Stimulated activated naive CD8-positive, alpha-beta T cell treated with anti-CD3 and anti-CD28 coated beads, Interleukin-15, amount 100 ng/mL, for 72 hours (primary cell): ENCODE data around the gene EIF2S2.

ENCODE experiments used
- ATAC-seq: fragments of 150-1000 bp; cut with Tn5 transposase; 2 replicates; pipeline ENCODE4 v1.10.0; 2021; ENCODE audit warnings: mild to moderate bottlenecking, moderate library complexity
- DNase-seq, 2 donors: peaks; one replicate each; pipeline ENCODE4 v3.0.0; 2021 to 2022
- H3K27ac Mint-ChIP-seq, 2 donors: one replicate each; pipeline ENCODE4 v1.8.0; 2022; ENCODE audit warnings: mild to moderate bottlenecking in 2 of 2, mixed read lengths in 2 of 2, moderate library complexity in 2 of 2
- H3K27me3 Mint-ChIP-seq: one replicate; pipeline ENCODE4 v1.8.0; 2022; ENCODE audit warnings: mixed read lengths
- H3K4me1 Mint-ChIP-seq: one replicate; pipeline ENCODE4 v1.8.0; 2022; ENCODE audit warnings: mild to moderate bottlenecking, mixed read lengths
- H3K4me3 Mint-ChIP-seq, 2 donors: one replicate each; pipeline ENCODE4 v1.8.0; 2022; ENCODE audit warnings: mild to moderate bottlenecking in 2 of 2, mixed read lengths in 2 of 2, moderate library complexity in 1 of 2
- H3K9me3 Mint-ChIP-seq, 2 donors: one replicate each; pipeline ENCODE4 v1.8.0; 2022; ENCODE audit warnings: mixed read lengths in 2 of 2

The EIF2S2 gene

DNA sequence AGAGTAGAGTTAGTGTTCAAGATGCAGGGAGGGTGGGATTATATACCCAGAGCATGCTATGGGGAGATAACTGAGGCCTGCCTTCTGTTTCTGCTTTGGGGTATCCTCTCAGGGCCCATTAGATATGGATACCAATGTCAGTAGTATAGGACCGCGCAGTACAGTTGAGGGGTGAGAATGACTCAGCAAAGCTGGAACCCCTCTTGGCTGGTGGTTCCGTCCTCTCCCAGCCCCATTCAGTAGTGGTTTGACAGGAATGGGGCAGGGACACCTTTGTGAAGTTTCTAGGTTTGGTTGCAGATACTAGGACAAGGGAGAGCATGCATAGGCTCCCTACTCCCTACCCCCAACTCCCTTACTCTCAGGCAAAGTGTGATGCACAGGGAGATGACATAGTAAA, 47.8 kb downstream of the EIF2S2 start:
- no peaks in the 10 kb centered on the region for H3K27me3 Mint-ChIP-seq
- H3K27ac Mint-ChIP-seq, result no peak overlapping the region
- DNase-seq (no peak), ATAC-seq (no peak)
- H3K9me3 Mint-ChIP-seq, result no peaks in the 10 kb centered on the region
- H3K4me1 Mint-ChIP-seq, result peaks cover 64% of the 10 kb centered on the region
- no peak overlapping the region for H3K4me3 Mint-ChIP-seq

DNA sequence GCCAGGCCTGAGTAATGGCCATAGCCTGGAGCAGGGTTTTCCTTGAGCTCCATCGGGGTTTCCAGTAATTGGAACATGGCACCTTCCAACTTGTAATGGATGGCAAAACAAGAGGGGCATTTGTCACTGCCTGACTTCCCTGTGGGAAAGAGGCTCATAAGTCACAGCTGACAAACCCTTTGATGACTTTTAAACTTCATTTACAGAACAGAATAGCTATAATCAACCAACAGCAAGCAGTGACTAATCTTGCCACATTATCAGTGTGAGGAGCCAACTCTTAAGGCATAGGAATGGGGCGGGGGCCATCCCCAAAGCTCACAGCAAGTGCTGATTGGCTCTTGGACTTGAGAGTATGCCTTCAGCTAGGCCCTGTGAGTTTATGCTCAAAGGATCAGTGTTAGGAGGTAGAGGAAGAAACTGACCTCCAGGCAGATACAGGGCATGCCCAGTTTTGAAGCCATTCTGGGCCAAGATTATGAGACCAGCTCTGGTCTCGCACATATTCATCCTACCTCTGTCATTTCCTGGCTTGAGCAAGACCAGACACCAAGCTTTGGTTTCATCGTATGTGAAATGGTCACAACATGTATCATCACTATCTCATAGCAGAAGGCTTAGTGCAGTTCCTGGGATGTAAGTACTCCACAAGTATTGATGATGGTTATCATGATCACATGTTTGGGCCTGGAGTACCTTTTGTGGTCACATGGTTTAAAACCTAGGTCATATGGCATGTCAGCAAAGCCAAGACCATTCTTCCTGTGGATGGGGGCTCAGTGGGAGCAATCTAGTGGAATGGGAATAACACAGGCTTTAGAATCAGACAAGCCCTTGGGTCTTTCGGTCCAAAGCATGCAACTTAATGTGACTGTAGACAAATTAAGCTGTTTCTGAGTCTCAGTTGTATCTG, 49.2 kb downstream of the EIF2S2 start:
- H3K4me3 Mint-ChIP-seq, result no peak overlapping the region
- ATAC-seq (peak; percentile 54), DNase-seq (no peak)
- no peaks in the 10 kb centered on the region for H3K9me3 Mint-ChIP-seq
- H3K27me3 Mint-ChIP-seq, result no peaks in the 10 kb centered on the region
- peaks cover 65% of the 10 kb centered on the region for H3K4me1 Mint-ChIP-seq
- H3K27ac Mint-ChIP-seq, result peak overlapping the region in 1 of 2 donors; percentile 27

DNA sequence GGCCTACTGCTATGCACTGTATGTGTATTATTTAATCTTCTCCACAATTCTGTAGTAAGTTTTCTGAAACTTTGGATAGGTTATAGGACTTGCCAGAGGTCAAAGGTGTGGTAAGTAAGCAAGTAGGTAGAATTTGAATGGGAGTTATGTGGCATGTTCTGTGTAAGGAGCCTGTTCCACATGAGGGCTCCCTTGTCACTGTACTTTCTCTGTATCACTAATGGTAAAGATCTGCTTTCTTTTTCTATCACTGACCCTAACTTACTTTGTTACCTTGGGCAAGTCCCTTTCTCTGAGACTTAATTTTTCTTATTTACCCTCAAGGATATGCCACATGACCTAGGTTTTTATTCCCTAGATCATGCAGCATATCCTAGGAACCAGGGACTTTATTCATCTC, 50.3 kb downstream of the EIF2S2 start:
- ATAC-seq (no peak), DNase-seq (no peak)
- Mint-ChIP-seq H3K4me1 (peaks cover 68% of the 10 kb centered on the region), H3K4me3 (no peak overlapping the region), H3K9me3 (no peaks in the 10 kb centered on the region), H3K27ac (peak overlapping the region in 1 of 2 donors; percentile 26), H3K27me3 (no peaks in the 10 kb centered on the region)

DNA sequence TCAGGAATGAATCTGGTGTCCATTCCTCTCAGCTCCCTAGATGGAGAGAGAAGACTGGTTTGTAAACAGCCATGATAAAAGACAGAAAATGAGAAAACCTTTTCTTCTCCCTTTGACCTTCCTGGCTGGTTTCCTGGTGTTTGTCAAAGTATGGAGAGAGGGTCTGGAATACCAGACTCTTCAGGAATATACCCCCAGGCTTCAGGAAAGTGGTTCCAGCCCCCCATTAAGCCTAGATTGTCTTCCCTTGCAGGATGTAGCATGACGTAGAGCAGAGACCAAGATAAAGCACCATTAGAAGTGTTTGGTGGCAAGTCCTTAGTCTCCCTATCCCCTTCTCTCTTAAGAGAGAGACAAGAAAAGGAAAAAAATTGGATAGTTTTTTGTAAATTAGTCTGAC, 51.1 kb downstream of the EIF2S2 start:
- Mint-ChIP-seq H3K4me1 (peaks cover 75% of the 10 kb centered on the region), H3K9me3 (no peaks in the 10 kb centered on the region), H3K27ac (peak overlapping the region in 1 of 2 donors; percentile 55), H3K27me3 (no peaks in the 10 kb centered on the region), H3K4me3 (no peak overlapping the region)
- no peak for DNase-seq
- ATAC-seq, result no peak

DNA sequence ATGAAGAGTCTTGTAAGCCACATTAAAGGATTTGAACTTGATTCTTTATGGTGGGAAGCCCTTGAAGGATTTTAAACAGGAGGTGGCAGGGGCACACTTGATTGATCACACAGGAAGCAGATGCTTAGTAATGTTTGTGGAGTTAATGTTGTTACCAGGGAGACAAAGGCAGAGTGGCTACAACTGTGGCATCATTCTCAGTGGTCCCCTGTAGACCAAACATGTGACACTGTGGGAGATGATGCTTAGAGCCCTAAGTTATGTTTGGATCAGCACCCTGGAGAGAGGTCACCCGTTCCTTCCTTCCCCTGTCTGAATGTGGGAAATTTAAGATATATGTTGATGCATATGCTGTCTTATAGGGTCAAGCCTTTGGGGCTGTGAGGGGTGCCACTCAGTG, 53.2 kb downstream of the EIF2S2 start:
- H3K27ac Mint-ChIP-seq, result no peak overlapping the region
- ATAC-seq (peak; percentile 89), DNase-seq (no peak)
- no peaks in the 10 kb centered on the region for H3K27me3 Mint-ChIP-seq
- no peaks in the 10 kb centered on the region for H3K9me3 Mint-ChIP-seq
- peaks cover 88% of the 10 kb centered on the region for H3K4me1 Mint-ChIP-seq
- H3K4me3 Mint-ChIP-seq, result no peak overlapping the region

DNA sequence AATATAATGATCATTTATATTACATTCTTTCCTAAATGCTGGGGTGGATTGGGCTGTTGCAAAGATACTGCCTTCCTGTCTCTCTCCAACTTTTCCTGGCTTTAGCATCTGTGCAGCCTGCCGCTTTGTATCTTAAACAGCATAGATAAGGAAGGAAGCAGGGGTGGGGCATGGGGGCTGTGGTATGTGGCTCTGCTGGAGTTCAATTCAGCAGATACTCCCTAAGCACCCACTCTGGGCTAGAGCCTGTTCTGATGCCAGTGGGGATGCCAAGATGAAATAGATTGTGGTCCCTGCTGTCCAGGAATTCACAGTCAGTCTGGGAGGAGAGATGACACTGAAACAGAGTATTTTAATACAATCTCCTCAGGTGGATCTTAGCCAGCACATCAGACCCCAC, 56.8 kb downstream of the EIF2S2 start:
- H3K27me3 Mint-ChIP-seq, result no peaks in the 10 kb centered on the region
- H3K27ac Mint-ChIP-seq, result no peak overlapping the region
- DNase-seq (no peak), ATAC-seq (no peak)
- H3K4me3 Mint-ChIP-seq, result no peak overlapping the region
- H3K9me3 Mint-ChIP-seq, result no peaks in the 10 kb centered on the region
- H3K4me1 Mint-ChIP-seq, result peaks cover 76% of the 10 kb centered on the region

DNA sequence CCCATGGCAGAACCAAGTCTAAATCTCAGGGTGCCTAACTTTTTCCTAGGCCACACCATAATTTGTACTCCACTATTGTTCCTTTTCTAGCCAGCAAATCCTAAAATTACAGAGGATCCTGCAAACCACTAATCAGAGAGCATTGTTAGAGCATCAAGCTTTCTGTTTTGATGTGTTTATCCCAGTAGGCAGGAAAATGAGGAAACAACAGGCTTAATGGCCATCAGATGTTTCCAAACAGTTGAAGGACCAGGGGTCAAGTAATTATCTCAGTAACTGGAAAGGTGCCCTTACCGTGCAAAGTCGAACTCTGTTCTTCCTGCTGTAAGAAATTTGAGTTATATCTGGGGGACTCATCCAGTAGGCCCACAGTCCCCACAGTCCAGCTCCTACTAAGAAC, 59.6 kb downstream of the EIF2S2 start:
- ATAC-seq (no peak), DNase-seq (no peak)
- no peak overlapping the region for H3K4me3 Mint-ChIP-seq
- H3K9me3 Mint-ChIP-seq, result no peaks in the 10 kb centered on the region
- H3K4me1 Mint-ChIP-seq, result peaks cover 76% of the 10 kb centered on the region
- H3K27ac Mint-ChIP-seq, result no peak overlapping the region
- H3K27me3 Mint-ChIP-seq, result no peaks in the 10 kb centered on the region

DNA sequence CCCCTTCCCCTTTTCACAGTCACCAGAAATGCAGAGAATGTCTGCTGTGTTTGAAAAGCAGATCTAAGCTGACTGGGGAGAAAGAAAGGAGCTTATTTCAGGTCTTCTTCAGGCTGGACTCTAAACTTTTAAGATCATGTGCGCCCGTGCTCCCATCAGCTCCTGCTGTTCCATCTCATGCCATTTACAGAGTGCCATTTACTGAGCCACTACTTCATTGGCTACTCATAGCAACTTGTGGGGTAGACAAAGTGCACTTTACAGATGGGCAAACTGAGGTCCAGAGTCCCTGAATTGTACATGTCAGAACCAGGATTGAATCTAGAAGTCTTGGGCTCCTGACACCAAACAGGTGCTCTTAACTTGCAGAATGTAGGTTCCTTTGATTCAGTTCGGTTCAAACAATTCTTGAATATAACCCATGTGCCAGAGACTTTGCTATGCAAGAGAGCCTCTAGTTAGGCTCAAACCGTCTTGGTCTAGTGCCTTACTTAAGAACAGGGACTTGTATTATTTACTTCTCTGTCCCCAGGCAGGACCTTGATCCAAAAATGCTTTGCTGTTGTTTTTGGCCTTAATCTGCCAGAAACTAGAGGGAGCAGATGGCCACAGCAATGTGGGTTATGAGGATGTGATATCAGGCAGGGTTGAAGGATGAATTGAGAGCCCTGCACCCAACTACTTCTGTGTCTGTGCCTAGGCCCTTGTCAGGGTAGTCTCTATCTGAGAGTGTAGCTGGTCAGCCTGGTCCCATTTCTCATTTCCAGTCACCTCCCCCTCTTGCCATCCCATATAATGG, 61.9 kb downstream of the EIF2S2 start:
- ATAC-seq (no peak), DNase-seq (no peak)
- peaks cover 74% of the 10 kb centered on the region for H3K4me1 Mint-ChIP-seq
- H3K9me3 Mint-ChIP-seq, result no peaks in the 10 kb centered on the region
- no peak overlapping the region for H3K4me3 Mint-ChIP-seq
- H3K27ac Mint-ChIP-seq, result peak overlapping the region in 1 of 2 donors; percentile 22
- no peaks in the 10 kb centered on the region for H3K27me3 Mint-ChIP-seq

DNA sequence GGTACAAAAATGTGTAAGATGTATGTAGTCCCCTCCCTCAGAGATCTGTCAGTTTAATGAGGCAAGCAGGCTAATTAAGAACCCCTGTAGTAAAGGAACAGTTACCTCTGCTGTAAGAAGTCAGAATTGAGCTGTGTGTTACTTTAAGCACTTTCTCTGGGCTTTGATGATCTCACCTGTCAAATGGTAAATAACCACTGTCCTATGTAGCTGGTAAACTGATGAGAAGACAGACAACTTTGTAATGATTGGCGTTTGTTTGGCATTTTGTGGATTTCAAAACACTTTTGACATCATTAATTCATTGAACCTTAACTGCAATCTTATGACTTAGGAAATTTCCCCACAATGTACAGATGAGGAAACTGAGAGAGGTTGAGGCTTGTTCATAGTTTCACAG, 62.7 kb downstream of the EIF2S2 start:
- Mint-ChIP-seq H3K4me1 (peaks cover 67% of the 10 kb centered on the region), H3K27ac (peak overlapping the region in 1 of 2 donors; percentile 22), H3K27me3 (no peaks in the 10 kb centered on the region), H3K4me3 (no peak overlapping the region), H3K9me3 (no peaks in the 10 kb centered on the region)
- ATAC-seq, result no peak
- no peak for DNase-seq

DNA sequence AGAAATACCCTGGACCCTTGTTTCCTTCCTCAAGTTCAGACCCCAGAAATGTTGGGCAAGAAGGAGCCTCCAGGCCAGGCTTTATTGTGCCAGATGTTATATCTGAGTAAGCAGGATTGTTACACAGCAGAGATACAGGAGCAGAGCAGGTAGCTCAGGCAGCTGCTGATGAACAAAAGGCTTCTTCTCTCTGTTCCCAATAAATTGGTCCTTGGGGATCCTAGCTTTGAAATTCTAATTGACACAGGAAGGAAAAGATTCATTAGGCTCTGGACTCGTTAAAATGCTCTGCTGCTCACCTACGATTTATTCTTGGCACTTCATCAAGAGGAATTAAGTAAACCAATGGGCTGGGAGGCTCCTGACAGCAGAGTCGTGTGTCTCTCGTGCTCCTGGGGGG, 64.1 kb downstream of the EIF2S2 start:
- Mint-ChIP-seq H3K4me1 (peaks cover 70% of the 10 kb centered on the region), H3K27ac (peak overlapping the region in 1 of 2 donors; percentile 48), H3K4me3 (no peak overlapping the region), H3K27me3 (no peaks in the 10 kb centered on the region), H3K9me3 (no peaks in the 10 kb centered on the region)
- ATAC-seq (no peak), DNase-seq (no peak)

DNA sequence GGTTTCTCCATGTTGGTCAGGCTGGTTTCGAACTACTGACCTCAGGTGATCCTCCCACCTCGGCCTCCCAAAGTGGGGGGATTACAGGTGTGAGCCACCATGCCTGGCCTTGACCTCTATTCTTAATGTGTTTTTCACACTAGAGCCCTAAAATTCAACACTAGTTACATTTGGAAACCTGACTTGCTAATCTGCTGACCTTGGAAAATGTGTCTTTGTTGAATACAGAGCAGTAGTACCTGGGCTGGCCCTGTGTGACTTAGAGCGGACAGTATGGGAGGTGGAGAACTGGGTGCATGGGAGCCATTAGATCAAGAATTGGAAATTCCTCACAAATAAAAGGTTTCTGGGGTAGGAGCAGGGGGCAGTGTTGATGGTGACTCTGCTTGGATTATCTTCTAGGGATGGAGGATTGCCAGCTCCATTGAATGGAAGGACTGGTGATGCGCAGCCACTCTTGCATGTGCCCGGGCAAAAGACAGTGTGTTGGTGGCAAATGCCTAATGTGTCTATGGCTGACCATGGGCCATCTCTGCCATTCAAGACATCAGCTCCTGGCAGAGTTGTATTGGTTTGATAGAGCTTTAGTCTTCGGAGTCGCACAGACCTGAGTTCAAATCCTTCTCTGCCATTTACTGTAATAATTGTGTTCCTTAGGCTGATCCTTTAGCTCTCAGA, 64.9 kb downstream of the EIF2S2 start:
- Mint-ChIP-seq H3K27me3 (no peaks in the 10 kb centered on the region), H3K4me1 (peaks cover 71% of the 10 kb centered on the region), H3K4me3 (no peak overlapping the region), H3K9me3 (no peaks in the 10 kb centered on the region), H3K27ac (peak overlapping the region in 1 of 2 donors; percentile 12)
- ATAC-seq (no peak), DNase-seq (no peak)

DNA sequence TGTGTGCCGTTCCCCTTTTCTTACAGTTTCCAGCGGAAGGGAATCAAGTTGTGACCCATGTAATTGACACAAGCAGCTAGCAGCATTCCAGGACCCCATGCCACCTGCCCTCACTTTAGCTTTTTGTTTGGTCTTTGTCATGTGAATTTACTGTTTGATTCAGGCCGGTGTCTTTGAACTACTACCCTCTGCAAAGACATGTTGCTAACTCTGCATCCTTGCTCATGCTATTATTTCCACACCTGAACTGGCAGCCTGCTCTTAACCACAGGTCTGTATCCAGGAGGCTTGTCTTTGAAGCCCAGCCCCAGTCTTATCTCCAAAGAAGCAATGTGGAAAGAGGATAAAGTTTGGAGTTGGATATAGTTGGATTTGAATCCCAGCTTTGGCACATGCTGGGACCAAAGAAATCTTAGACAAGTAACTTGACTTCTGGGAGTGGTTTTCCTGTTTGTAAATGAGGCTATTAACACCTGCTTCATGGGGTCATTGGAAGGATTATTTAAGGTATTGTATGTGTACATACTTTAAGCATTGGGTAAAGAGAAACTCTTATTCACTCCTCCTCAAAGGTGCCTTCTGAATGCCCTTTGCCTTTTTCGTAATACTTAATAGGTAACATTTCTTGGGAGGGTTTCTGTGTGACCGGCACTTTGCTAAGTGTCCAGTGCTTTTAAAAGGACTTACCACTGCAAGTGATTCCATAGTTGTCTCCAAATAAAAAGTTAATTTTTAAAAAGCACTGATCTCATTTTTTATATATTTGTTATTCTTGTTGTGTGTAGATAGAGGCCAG, 65.9 kb downstream of the EIF2S2 start:
- DNase-seq (no peak), ATAC-seq (no peak)
- no peaks in the 10 kb centered on the region for H3K9me3 Mint-ChIP-seq
- no peaks in the 10 kb centered on the region for H3K27me3 Mint-ChIP-seq
- no peak overlapping the region for H3K27ac Mint-ChIP-seq
- peaks cover 75% of the 10 kb centered on the region for H3K4me1 Mint-ChIP-seq
- H3K4me3 Mint-ChIP-seq, result no peak overlapping the region

DNA sequence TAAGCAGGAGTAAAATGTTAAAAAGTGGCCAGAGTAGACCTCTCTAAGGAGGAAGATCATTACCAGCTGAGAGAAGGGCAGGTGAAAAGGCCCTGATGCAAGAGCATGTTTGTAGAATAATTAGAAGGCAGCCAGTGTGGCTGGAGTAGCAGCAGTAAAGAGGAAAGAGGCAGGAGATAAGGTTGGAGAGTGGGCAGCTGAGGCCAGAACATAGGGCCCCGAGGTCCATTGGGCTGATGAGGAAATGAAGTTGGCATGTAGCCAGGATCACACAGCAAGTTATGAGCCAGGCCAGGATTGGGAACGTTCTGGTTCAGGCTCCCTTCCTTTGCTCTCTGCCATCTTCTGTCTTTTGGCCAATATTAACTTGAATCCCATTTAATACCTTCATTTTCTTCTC, 66.7 kb downstream of the EIF2S2 start:
- H3K4me3 Mint-ChIP-seq, result no peak overlapping the region
- H3K4me1 Mint-ChIP-seq, result peaks cover 78% of the 10 kb centered on the region
- no peaks in the 10 kb centered on the region for H3K9me3 Mint-ChIP-seq
- ATAC-seq (no peak), DNase-seq (no peak)
- H3K27me3 Mint-ChIP-seq, result no peaks in the 10 kb centered on the region
- H3K27ac Mint-ChIP-seq, result no peak overlapping the region

DNA sequence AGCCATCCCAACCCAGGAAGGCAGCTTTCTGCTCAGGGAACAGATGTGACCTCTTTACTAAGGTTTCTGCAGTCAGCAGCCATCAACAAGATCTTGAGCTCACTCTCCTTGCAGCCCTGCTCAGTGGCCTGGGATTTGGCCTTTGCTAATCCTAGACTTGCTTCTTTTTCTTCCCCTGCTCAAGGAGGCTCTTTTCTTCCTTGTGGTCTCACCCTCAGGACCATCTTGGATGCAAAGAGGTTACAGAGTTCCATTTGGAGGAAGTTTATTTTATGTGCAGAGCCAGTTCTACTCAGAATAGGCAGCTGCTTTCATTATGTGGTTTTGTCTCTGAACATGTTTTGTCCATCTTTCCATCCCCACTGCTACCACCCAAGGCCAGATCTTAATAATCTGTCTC, 69.0 kb downstream of the EIF2S2 start:
- DNase-seq, result no peak
- ATAC-seq, result no peak
- H3K27me3 Mint-ChIP-seq, result no peaks in the 10 kb centered on the region
- H3K4me1 Mint-ChIP-seq, result peaks cover 71% of the 10 kb centered on the region
- H3K27ac Mint-ChIP-seq, result peak overlapping the region in 1 of 2 donors; percentile 79
- H3K4me3 Mint-ChIP-seq, result no peak overlapping the region
- H3K9me3 Mint-ChIP-seq, result no peaks in the 10 kb centered on the region

DNA sequence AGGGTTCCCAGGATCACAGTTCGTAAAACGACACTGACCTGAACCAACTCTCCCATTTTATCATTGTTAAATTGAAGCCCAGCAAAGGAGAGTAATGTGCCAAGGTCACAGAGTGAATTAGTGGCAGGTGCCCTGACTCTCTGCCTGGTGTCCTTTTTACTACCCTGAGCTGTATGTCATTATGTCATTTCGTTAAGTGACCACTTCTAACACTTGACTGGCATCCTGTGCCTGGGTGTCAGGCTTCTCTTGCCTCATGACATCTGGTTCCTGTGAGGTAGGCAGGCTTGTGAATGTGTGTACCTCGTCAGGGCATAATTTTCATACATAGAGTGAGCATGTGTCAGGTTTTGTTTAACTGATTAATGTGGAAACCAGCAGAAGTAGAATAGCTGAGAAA, 69.8 kb downstream of the EIF2S2 start:
- Mint-ChIP-seq H3K27ac (peak overlapping the region; percentile 63 to 87), H3K4me1 (peaks cover 71% of the 10 kb centered on the region), H3K27me3 (no peaks in the 10 kb centered on the region), H3K9me3 (no peaks in the 10 kb centered on the region), H3K4me3 (no peak overlapping the region)
- DNase-seq (no peak), ATAC-seq (peak; percentile 52)
